HG03103 (cell line): Measurements from ENCODE around the gene KHDC4.
"Not testable (repeated sequence)": the region's sequence is repeated elsewhere in the genome, so short reads cannot be mapped to it uniquely, and the experiment has no call there.

Experiments
- ATAC-seq: cut with Tn5 transposase; IDR thresholded peaks from one replicate; pipeline ENCODE4 v1.9.1; 2021; ENCODE audit warnings: low read depth; ENCODE audit not compliant: unreplicated experiment

KHDC4 gene

DNA sequence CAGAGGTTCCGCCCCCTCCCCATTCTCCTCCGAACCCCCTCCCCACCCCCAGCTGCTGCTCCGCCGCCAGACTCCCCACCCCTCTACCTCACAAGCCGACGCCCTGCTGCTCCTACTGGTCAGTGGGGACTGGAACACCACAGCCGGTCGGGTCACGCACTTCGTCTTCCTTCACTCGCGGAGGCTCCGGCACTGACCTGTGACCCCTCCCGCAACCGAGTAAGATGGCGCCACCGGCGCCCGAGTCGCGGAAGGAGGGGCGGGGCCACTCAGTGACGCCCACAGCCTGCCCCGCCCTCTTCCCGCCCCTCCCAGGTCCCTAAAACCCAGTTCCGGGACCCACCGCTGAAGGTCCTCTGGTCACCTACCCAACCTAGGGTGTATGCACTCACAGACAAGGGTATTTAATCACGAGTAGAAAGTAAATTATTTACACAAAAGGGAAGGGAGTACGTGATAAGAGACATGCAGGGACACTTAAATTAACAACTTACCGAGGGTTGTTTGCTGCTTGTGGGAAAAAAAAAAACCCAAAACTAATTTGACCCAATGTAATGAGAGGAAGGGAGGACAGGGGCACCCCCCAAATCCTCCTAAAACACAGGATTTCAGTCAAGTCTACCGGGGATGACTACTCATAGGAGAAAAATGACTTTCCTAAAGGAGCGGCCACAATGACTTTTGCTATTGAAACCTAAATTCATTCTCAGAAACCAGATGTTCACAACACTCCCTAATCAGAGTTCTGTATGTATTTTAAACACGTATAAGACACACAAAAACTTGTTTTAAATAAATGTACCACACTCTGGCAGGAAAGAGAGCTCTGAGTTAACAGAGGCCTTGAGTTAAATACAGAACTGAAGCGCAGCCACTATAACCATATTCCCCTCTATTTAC is 22.8 kb downstream of the KHDC4 start, which contains the start of gene RIT1:
RIT1 (minus strand) TSS at position 194 of the 900 bp plus-strand sequence. CDS start 588 bp downstream, outside the sequence.
- no peak for ATAC-seq

DNA sequence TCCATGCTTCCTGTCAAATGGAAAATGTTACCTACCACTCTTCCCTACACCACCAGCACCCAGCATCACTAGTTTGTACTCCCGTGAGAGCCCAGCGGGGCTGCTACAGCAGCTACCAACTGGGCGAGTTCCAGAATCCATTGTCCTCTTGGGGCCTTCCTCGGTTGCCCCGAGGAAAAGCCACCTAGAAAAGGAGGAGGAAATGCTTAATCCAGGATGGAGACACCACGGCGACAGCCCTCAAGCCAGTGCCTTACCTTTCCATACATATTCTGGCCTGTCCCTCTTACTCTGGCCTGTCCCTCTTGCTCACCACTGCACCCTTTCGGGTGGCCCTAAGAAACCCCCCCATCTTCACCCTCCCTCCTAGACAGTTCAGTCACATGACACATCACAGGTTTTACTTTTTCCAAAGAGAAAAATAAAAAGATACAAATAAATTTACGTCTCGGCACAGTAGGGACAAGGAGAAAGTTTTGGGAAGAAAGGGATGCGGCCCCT is 23.5 kb downstream of the KHDC4 start:
- ATAC-seq, result no peak

DNA sequence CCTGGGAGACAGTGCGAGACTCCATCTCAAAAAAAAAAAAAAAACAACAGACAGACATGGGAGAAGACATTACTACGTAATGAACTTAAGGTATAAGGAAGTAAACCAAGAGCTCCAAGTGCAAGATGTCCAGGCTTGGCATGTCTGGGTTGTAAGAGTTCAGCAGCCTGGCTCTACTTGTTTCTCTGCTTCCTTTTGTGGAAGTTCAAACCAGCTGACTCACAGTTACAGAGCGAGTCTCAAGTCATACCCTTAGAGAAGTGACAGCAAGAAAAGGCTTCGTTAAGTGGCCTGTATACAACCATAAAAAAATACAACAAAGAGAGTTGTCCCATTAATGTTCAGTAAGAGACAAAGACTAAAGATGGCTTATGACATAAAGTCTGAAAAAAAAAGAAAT is 24.3 kb downstream of the KHDC4 start:
- ATAC-seq, result no peak

DNA sequence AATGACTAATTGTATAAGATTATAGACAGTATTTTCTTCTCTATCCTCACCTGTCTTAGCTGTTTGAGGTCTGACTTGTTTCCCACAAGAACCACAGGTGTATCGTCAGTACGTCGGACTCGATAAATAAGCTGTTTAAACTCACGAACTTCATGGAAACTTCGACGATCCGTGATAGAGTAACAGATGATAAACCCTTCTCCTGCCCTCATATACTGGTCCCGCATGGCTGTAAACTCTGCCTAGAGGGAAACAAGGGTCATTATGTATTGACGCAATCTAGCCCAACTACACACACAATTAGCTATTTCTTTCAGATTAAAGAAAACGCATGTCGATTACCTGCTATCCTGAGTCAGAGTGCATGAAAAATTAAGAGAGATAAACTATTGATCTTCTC is 30.0 kb downstream of the KHDC4 start:
- ATAC-seq, result no peak

DNA sequence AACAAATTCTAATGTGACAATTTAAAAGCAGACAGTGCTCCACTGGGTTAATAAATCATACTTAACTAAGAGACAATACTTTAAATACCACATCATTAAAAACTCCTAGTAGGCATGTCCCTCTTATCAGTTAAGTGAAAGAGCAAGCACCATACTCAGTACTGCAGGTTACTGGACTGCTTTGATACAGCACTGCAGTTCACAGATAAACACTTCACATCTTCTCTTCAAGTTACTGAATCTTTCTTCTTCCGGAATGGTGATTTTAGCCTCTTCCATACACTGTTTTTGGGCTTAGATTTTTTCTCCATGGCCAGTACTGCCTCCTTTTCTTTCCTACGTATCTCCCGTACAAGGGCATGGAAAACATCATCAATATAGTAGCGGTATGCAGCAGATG is 34.1 kb downstream of the KHDC4 start:
- ATAC-seq, result no peak

DNA sequence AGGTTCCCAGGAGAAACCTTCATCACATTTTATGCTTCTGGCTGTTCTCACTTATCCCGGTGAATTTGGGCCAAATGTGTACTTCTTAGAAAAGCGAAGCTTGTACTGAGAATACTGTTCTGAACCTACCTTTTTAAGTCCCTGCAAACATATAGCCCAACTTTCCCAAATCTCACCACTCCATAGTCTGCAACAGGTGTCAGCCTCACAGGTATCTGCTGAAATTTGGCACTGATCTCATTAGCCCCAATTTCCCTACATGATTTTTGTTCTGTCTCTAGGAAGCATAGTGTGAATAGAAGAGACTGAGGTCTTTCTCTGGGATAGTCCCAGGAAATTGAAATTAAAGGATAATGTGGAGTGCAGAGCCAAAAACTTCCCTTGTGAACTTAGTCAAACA is 34.5 kb downstream of the KHDC4 start:
- ATAC-seq, result no peak

DNA sequence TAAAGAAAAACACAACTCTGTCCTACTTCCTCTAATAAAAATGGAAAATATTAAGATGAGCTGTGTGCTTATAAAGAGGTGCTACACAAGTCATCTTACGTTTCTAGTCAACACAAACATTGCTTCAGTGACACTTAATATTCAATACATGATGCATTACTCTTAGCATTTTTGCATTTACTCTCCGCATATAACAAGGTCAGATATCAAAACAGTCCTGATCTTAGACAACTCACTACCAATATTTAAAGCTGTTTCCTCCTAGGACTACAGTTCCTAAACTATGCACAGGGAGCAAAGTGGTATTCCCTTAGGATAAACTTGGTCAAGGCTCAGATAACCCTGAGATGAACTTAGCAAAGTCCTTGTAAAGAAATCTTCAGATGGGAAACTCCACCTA is 35.3 kb downstream of the KHDC4 start:
- ATAC-seq, result no peak

DNA sequence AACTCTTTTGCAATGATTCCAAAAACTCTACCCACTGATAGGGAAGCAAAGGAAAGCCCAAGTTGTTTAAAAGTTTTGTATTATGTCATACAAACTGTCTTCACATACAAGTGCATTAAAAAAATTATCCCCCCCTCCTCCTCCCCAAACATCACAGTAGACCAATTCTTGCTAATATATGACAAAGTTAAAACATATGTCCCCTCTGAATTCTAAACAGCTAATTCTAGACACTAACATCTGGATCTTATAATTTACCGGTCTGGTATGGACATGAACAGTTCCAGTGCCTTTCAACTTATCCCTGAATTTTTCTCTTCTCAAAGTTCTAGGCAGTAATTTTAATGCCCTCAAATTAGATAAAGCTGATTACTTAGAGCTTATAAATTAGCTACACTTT is 36.5 kb downstream of the KHDC4 start:
- ATAC-seq, result no peak

DNA sequence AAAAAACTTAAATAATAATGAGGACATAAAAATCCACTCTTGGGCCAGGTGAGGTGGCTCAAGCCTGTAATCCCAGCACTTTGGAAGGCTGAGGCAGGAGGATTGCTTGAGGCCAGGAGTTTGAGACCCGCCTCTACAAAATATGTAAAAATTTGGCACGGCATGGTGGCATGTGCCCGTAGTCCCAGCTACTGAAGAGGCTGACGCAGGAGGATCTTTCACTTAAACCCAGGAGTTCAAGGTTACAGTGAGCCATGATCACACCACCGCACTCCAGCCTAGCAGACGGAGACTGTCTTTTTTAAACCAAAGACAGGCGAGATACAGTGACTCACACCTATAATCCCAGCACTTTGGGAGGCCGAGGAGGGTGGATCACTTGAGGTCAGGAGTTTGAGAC is 37.7 kb downstream of the KHDC4 start:
- ATAC-seq, result not testable (repeated sequence)

DNA sequence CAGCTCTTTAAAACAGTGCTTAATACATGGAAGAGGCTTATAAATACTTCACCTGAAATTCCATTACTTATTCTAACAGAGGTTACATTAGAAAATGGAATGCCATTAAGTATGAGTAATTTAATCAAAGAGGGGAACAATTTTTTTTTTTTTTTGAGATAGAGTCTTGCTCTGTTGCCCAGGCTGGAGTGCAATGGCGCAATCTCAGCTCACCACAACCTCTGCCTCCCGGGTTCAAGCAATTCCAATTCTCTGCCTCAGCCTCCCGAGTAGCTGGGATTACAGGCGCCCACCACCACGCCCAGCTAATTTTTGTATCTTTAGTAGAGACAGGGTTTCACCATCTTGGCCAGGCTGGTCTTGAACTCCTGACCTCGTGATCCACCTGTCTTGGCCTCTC is 38.6 kb downstream of the KHDC4 start:
- ATAC-seq, result not testable (repeated sequence)

DNA sequence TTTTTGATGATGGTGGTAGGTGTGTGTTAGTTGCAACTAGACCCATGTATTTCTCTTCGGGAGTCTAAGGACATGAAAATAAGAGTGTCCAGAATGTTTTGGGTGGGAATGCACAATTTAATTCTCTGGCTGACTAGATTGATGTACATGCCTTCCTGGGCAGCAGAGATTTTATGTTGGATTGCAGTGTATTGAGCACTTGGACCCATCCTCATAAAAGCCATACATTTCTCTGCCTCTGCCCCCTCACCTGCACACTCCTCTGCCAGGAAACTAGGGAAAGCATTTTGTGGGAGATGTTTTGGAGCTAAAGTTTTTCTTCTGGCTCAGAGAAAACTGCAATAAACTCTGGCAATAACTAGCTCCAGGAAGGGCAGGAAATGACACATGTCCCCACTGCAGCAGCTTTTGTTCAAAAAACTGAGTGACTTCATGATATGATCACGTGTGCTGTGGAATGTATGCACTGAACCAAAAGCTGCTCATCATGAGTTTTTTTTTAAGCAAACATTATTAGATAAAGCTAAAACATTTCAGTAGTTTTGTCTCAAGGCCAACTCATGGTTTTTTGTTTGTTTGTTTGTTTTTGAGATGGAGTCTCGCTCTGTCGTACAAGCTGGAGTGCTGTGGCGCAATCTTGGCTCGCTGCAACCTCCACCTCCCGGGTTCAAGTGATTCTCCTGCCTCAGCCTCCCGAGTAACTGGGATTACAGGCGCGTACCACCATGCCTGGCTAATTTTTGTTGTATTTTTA is 40.6 kb downstream of the KHDC4 start:
- ATAC-seq, result no peak

DNA sequence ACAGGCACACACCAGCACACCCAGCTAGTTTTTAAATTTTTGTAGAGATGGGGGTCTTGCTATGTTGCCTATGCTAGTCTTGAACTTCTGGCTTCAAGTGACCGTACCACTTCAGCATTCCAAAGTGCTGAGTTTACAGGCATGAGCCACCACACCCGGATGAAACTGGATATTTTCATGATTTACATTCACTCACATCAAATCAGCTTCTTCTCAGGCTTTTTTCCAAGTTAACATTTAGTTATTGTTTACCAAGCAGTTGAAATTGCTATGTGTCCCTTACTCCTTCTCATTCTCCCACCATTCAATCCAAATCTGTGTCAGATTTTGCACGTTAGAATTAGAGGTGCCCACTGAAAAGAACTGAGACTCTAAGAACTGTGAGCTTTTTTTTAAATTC is 41.4 kb downstream of the KHDC4 start:
- ATAC-seq, result no peak

DNA sequence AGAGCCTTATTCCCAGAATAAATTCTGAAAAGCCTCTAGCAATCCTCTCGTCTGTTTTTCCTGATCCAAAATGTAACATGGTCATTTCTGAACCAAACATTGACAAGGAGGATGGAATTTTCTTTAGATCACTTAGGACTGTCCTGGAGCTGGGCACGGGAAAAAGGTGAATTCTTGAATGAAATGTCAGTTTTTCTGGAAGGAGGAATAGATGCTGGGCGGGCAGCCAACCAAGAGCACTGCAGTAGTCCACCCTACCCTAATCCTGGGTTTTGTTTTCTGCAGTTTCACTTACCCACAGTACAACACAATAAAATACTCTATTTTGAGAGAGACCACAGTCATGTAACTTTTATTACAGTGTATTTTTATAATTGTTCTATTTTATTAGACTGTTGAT is 44.0 kb downstream of the KHDC4 start:
- ATAC-seq, result no peak

DNA sequence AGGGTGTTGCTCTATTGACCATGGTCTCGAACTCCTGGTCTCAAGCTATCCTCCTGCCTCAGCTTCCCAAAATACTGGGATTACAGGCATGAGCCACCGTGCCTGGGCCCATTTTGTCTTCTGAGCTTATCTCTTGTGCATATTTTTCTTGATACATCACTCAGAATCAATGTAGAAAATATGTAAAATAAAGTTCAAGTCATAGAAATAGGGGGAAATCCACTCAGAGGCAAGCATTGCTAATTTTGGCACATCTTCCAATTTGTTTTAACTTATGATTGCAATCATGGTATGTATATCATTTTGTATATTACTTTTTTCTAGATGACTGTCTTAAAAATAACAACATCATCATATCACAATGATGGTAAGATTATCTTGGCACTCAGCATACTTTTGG is 44.6 kb downstream of the KHDC4 start:
- ATAC-seq, result no peak

DNA sequence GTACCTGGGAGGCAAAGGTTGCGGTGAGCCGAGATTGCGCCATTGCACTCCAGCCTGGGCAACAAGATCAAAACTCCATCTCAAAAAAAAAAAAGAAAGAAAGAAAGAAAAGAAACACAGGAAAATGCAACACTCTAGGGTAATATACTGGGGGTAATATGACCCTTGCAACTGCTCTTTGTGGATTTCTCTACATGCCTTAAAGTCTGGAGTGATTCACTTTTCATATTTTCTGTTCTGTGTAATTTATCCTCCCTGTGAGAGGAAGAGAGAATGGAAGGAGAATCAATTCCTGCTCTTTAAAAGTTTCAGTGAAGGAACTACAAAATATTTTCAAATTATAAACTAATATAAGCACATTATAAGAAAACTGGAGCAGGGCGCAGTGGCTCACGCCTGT is 45.7 kb downstream of the KHDC4 start:
- ATAC-seq, result no peak

DNA sequence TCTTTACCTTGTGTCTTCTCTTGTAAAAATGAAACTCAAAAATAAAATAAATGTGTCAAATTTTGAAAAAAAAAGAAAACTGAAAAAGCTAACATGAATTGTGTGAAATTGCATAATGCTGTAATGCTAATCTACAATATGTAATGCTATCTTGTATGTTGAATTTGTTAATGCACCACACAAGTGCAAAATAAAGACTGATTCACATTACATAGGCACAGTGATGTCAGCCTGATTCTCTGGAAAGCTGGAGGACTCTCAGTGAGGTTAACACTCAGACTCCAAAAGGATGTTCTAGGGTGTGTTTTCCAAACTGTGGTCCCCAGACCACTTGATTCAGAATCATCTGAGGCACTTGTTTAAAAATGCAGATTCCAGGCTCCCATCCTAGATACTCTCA is 49.2 kb downstream of the KHDC4 start:
- no peak for ATAC-seq

DNA sequence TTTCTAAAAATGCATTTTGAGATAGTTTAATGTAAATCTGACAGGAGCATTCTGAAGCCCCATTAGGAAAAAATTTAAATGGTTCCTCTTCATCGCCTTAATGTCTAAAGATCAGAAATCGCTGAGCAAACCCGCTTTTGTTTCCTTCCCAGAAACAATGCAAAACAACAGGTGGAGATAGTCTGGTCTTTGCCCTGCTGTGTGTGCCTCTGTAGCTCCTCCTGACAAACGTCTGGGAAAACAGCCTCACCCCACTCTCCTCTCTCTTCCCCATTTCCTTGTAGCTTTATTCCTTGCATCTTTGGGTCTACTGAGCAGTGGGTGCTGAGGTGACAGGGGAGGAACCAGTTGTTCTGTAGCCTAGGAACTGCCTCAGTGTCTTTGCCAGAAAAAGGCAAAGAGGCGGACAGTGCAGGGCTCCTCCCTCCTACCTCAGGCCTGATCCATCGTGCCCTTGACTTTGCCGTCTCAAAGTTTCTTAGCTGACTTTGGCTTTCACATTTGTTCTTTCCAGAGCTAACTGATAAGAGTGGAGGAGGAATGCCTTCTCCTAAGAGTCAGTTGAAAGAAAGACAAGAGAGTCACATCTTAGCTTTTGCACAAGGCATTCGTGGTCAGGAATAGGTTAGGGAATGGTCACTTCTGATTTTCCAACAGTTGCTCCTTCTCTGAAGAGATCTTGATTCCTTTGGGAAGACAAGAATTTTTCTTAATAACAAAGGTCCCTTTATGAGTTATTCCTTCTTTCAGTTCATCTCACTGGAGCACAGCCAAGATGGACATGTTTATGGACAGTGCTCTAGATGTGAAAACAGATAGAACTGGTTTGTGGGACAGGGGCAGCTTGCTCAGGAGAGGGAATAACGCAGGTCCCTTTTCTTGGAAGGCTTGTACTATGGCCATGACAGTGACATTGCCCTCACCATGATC is 49.9 kb downstream of the KHDC4 start:
- ATAC-seq, result no peak

DNA sequence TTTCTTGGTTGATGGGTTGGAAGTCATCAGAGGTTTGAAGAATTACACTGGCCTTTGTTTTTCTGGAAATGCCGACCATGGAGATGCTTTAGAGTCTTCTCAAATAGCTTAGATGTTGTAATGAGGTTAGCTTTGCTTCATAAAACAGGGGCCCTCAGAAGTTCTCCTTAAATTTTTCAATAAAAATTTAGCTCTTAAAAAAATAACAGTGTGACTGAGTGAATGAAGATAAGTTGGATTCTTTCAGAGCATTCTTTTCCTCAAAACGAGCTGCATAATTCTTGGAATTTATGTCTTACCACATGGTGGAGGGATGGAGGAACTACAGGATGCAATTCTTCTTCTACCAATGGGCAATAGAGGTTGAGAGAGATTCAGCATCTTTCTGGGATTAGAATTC is 51.4 kb downstream of the KHDC4 start:
- no peak for ATAC-seq

DNA sequence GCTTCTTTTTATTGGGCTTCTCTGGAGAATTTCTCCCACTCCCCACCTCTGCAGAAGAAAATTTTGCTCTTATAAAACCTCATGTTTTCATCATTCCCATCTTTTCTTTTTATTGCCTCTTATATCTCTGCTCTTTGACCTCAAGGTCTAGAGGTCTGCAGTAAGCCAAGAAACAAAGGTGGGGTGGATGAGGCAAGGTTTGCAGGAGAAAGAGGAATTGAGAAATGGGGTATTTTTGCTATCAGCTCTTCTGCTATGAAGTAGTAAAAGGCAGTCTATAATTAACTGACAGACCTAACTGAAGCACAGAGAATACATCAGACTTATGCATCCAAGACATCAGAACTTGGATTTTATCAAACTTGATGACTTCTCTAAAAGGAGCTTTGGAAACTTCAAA is 52.0 kb downstream of the KHDC4 start:
- no peak for ATAC-seq

DNA sequence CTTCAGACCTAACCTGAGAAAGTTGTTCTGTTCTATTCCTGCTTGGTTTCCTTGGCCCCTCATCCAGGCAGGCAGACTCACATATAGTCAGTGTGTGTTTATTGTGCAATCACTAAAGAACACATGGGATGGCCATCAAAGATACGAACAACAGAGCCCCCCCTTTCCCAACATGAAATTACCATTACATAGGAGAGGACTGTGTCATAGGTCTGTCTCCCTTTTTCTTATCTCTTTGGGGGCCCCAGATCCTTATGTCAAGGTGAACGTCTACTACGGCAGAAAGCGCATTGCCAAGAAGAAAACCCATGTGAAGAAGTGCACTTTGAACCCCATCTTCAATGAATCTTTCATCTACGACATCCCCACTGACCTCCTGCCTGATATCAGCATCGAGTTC is 53.3 kb downstream of the KHDC4 start:
- ATAC-seq, result no peak

DNA sequence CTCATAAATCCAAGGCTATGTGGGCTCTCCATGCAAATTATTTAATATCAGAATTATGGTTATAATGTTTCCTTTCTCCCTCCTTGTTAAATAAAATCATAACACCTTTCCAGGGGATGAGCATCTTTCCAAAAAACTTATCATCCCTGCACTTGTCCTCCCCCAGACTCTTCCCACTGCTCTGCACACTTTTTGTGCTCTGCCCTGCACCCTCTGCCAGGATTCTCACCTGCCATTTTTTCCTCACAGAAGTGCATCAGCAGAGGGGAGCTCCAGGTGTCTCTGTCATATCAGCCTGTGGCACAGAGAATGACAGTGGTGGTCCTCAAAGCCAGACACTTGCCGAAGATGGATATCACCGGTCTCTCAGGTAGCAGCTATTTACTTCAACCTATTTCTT is 54.0 kb downstream of the KHDC4 start:
- ATAC-seq, result no peak
